HG03469 (cell line): ENCODE results near the gene TMEM86A.

Source experiments
- ATAC-seq: cut with Tn5 transposase; IDR thresholded peaks from one replicate; pipeline ENCODE4 v1.9.1; 2021; ENCODE audit warnings: mild to moderate bottlenecking, moderate library complexity, moderate number of reproducible peaks; ENCODE audit not compliant: unreplicated experiment

The TMEM86A gene

DNA sequence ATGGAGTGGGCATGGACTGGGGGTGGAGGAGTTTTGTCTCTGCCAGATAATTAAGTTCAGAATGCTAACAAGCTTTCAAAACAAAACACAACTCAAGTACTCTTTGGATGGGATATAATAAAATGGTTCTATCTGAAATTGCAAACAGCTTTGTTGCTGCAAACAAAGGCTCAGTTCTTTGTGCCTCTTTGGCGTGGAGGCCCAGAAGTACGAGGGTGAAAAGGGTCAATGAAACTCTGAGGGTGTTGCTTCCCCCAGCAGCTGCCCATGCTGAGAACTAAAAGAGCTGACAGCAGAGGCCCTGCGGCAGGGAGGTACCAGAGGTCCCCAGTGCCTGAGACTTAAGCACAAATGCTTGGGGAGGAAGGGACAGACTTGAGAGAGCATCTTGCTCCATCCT lies 53.9 kb downstream of the TMEM86A start:
- ATAC-seq = no peak

DNA sequence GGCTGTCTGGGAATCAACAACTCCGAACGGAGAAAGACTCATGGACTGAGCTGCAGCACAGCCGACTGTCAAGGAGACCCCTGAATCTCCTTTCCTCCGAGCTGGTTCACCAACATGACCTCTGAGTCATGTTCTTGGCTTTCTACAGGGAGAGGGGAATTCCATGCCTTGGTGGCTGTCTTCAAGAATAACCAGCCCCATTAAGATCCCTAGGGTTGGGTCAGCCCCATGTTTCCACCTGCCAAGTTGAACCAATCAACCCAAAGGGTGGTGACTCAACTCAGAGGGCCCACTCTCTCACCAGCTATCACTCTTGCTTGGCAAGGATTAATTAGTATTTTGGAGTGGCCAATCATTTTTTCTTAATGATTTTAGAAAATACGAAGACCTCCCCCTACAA lies 55.7 kb downstream of the TMEM86A start:
- ATAC-seq = no peak
